Central memory CD4-positive, alpha-beta T cell (primary cell): ENCODE measurements around the gene UBXN6.

ENCODE experiments used
- DNase-seq: peaks from one replicate; pipeline ENCODE4 v3.0.0; 2022

The UBXN6 gene

GRCh38 chr19:4455719-4456475, 1.7 kb downstream of the UBXN6 start:
- no peak for DNase-seq

GRCh38 chr19:4454747-4455718, 2.6 kb downstream of the UBXN6 start:
- DNase-seq, result no peak

DNA sequence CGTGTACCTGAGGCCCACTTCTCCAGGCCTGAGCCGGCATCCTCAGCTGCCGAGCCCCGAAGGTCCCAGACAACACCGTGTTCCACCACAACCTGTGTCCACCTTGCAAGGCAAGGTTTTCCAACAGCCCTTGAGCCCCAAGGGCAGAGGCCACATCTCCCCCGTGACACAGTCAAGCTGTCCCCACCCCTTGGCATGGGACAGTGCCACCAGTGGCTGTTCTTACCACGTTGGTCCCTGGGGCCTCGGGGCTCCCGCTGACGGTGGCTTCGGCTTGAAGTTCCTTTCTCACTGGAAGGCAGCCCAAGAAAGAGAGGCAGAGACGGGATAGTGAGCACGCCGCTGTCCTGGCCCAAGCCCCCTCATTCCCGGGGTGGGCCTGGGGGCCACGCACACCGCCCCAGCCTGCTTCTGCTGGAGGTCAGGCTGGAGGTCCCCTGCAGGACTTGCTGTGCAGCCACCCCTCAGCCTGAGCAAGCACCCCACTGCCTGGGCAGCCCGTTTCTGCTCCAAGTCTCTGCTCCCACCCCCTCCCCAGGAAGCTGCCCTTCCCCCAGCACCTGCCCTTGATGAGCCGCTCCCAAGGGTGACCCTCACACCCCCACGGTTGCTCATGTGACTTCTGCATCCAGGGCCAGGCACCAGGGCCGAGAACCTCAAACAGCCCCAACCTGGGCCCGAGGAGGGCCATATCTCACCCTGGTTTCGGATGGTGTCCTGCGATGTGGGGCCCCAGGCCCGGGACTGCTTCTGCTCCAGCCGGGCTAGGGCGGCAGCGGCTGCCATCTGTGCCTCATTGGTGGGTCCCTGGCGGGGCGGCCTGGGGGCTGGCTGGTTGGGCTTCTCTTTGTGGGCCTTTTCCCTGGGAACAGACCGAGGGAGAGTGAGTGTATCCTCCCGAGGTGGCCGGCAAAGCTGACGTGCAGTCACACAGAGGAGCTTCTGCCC, 4.1 kb downstream of the UBXN6 start:
- no peak for DNase-seq

- no peak for DNase-seq
Measured at GRCh38 chr19:4452230-4452990, 5.2 kb downstream of the UBXN6 start.

DNA sequence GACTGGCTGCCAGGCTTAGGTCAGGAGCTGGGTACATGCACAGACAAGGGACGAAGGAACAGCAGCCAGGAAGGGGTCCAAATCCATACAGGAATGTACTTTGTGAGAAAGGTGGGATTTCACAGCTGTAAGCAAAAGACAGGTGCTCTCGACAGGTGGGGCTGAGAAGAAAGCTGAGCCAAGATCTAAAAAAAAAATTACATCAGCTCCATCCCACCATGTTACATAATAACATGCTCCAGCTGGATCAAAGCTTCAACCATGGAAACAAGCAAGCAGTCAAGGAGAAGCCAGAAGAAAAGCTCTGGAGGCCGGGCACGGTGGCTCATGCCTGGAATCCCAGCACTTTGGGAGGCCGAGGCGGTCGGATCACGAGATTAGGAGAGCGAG, 8.0 kb downstream of the UBXN6 start:
- no peak for DNase-seq

DNA sequence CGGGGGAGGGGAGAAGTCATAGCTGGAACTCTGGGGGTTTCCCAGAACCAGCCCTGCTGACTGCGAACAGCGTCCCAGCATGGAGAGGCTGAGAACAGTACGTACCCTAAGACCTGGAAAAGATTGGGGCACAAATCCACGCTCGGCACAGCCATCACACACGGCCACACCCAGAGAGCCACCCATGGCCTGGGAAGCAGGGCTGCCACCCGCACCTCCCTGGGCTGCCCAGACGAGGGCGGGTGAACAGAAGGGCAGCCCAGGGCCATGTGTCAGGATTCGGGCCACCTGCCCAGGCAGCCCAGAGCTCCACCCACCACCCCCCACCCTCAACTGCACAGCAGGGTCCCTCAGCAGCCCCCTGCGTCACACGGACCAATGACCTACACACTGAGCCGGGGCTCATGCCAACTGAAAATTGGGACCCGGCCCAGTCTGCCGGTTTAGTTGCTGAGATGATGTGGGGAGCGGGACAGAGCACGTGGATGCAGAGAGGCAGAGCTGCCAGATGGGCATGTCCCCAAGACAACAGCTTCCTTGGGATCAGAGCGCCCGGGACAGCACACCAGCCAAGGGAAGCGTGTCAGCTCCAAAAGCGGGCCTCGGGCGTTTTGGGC, 8.5 kb downstream of the UBXN6 start:
- no peak for DNase-seq

GRCh38 chr19:4448147-4448985, 9.2 kb downstream of the UBXN6 start:
- no peak for DNase-seq

DNA sequence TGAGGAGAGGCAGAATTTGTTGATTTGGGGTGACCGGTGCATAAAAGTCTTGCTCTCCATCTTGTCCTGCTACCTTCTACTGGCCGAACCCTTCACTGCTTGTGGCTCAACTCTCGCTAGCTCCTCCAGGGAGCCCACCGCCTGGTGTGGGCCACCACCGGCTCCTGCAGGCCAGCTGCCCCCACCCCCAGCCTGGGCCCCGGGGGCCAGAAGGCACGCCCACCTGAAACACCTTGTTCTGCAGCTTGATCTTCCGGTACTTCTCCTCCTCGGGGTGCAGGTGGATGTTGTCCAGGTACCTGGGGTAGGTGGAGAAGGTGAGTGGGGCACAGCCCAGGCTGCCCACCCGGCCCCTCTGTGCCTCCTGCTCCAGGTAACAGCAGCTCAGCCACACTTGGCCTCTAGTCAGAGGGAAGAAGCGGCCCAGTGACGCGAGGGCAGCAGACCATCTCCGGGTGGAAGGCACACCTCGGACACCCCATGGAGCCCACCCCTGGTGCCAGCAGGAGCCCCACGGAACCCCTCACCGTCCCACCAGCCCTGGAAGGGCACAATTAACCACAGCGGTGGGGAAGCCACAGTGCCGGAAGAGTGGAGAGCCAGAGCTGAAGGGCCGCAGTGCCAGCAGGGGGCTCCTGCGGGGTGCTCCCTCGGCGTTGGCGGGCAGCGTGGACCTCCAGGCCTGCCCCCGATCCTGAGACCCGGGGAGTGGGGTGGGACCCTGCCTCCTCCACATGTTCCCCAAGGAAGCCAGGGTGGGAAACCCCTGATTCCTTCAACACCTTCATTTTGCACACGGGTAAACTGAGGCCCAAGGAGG, 10.1 kb downstream of the UBXN6 start:
- no peak for DNase-seq

DNA sequence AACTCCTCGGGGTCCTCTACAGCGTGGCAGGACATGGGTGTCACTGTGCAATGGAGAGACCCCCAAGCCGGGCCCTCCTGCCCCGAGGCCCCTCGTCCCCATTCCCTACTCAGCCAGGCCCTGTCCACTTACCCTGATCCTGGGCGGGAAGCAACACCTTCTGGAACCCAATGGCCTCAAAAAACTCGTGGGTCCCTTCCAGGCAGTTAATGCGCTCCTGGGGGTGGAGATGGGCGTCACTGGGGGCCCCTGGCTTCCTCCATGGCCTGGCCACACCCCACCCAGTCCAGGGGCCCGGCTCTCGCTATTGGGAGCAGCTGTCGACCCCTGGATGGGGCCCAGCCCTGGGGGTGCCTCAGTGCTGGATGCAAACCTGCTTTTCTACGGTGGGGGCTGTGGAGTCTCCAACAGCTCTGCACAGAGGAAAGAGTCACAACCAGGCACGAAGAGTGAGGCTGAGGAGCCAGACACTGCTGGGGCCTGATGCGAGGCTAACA, 10.8 kb downstream of the UBXN6 start:
- DNase-seq, result no peak

GRCh38 chr19:4445963-4446703, 11.5 kb downstream of the UBXN6 start:
- DNase-seq, result no peak

- DNase-seq, result no peak
Measured at GRCh38 chr19:4444765-4445741, 12.5 kb downstream of the UBXN6 start.

GRCh38 chr19:4443966-4444764, 13.4 kb downstream of the UBXN6 start:
- no peak for DNase-seq

DNA sequence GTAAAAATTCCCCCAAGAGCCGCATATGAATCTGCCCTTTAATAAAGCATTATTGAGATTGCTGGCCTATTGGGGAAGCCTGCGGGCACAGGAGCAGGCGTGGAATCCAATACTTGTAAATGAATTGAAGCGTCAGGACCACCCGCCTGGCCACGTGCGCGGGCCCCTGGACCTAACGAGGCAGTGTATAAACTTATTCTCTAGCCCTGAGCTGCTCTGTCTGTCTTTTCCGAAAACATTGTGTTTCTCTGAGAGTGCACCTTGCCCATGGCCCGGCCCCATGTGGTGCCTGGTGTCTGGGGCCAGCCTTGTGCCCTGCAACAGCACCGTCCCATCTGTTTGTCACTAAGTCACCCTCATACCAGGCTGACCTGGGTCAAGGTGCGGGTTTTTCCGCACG, 14.4 kb downstream of the UBXN6 start:
- DNase-seq, result no peak

- DNase-seq, result no peak
Measured at GRCh38 chr19:4442819-4443146, 14.8 kb downstream of the UBXN6 start.

GRCh38 chr19:4441994-4442818, 15.4 kb downstream of the UBXN6 start:
- DNase-seq, result no peak

- no peak for DNase-seq
Measured at GRCh38 chr19:4439243-4439642, 18.4 kb downstream of the UBXN6 start.
